Neural progenitor cell (in vitro differentiated cells): ENCODE measurements around the gene EPHB1. TPM values are rescaled to one million over a fixed set of nuclear protein-coding genes. Genes with fewer than 3 reads are reported as not detected.
A peak's percentile ranks its signal among the peaks of the same experiment; 100 is the strongest.
"Not testable (repeated sequence)": the region's sequence is repeated elsewhere in the genome, so short reads cannot be mapped to it uniquely, and the experiment has no call there.

Source experiments
- DNase-seq: peaks from one replicate; pipeline ENCODE4 v3.0.0-alpha.2; 2016; ENCODE audit warnings: low spot score
- H2AFZ ChIP-seq: fragments of 200-600 bp; sonication (generic); replicated peaks from 2 replicates; pipeline ENCODE4 v1.6.1; 2016; ENCODE audit warnings: antibody characterized with exemption
- H3F3A ChIP-seq: fragments of 200-600 bp; sonication (generic); 2 replicates; pipeline ENCODE4 v1.6.1; 2016; ENCODE audit warnings: antibody characterized with exemption, low read depth
- H3K27ac ChIP-seq: fragments of 200-600 bp; sonication (generic); 2 replicates; pipeline ENCODE4 v1.5.1; 2016; ENCODE audit warnings: mild to moderate bottlenecking
- H3K27me3 ChIP-seq: fragments of 200-600 bp; sonication (generic); 2 replicates; pipeline ENCODE4 v1.6.1; 2016; ENCODE audit warnings: mild to moderate bottlenecking, moderate library complexity
- H3K36me3 ChIP-seq: fragments of 200-600 bp; sonication (generic); 2 replicates; pipeline ENCODE4 v1.5.1; 2016
- H3K4me1 ChIP-seq: fragments of 200-600 bp; sonication (generic); 2 replicates; pipeline ENCODE4 v1.6.1; 2016; ENCODE audit warnings: mixed run types
- H3K4me2 ChIP-seq: fragments of 200-600 bp; sonication (generic); 2 replicates; pipeline ENCODE4 v1.6.1; 2016
- H3K4me3 ChIP-seq: fragments of 200-600 bp; sonication (generic); 2 replicates; pipeline ENCODE4 v1.5.1; 2016
- H3K79me2 ChIP-seq: fragments of 200-600 bp; sonication (generic); 2 replicates; pipeline ENCODE4 v1.6.1; 2016; ENCODE audit warnings: low read depth
- H3K9ac ChIP-seq: fragments of 200-600 bp; sonication (generic); 2 replicates; pipeline ENCODE4 v1.6.1; 2016
- H3K9me3 ChIP-seq: fragments of 200-600 bp; sonication (generic); 2 replicates; pipeline ENCODE4 v1.5.1; 2016; ENCODE audit warnings: low read depth
- H4K20me1 ChIP-seq: fragments of 200-600 bp; sonication (generic); 2 replicates; pipeline ENCODE4 v1.6.1; 2016; ENCODE audit warnings: low read depth
- H3K27ac Mint-ChIP-seq: 3 replicates; pipeline ENCODE4 v1.8.0; 2021; ENCODE audit warnings: mixed read lengths
- H3K27me3 Mint-ChIP-seq: 2 replicates; pipeline ENCODE4 v1.8.0; 2022; ENCODE audit warnings: low read depth, mild to moderate bottlenecking, inconsistent platforms, moderate library complexity, mixed read lengths; ENCODE audit not compliant: insufficient read depth
- H3K36me3 Mint-ChIP-seq: 3 replicates; pipeline ENCODE4 v1.8.0; 2021; ENCODE audit warnings: mixed read lengths
- H3K4me1 Mint-ChIP-seq: 3 replicates; pipeline ENCODE4 v1.8.0; 2021; ENCODE audit warnings: mixed read lengths
- H3K4me3 Mint-ChIP-seq: 3 replicates; pipeline ENCODE4 v1.8.0; 2021; ENCODE audit warnings: mild to moderate bottlenecking, moderate library complexity, mixed read lengths
- H3K9me3 Mint-ChIP-seq: 3 replicates; pipeline ENCODE4 v1.8.0; 2020; ENCODE audit warnings: mixed read lengths
- CTCF ChIP-seq: fragments of 200-600 bp; sonication (generic); IDR thresholded peaks from 2 replicates; pipeline ENCODE4 v1.5.1; 2017; ENCODE audit warnings: antibody characterized with exemption, mild to moderate bottlenecking
- EZH2 ChIP-seq: fragments of 200-600 bp; sonication (generic); IDR thresholded peaks from 2 replicates; pipeline ENCODE4 v1.6.1; 2017; ENCODE audit warnings: antibody characterized with exemption, mild to moderate bottlenecking, moderate library complexity
- EZH2phosphoT487 ChIP-seq: fragments of 200-600 bp; sonication (generic); IDR thresholded peaks from 2 replicates; pipeline ENCODE4 v1.6.1; 2017; ENCODE audit warnings: antibody characterized with exemption
- total RNA-seq: library from RNA; depleted of rRNA; stranded (reverse); fragments of >200 nt; gene quantifications from 2 replicates; pipeline ENCODE4 v1.2.3, GENCODE V29; 2015; ENCODE audit warnings: low replicate concordance

EPHB1 gene
- total RNA-seq, 1 donor from 2014 or later, result 9.1 TPM

DNA sequence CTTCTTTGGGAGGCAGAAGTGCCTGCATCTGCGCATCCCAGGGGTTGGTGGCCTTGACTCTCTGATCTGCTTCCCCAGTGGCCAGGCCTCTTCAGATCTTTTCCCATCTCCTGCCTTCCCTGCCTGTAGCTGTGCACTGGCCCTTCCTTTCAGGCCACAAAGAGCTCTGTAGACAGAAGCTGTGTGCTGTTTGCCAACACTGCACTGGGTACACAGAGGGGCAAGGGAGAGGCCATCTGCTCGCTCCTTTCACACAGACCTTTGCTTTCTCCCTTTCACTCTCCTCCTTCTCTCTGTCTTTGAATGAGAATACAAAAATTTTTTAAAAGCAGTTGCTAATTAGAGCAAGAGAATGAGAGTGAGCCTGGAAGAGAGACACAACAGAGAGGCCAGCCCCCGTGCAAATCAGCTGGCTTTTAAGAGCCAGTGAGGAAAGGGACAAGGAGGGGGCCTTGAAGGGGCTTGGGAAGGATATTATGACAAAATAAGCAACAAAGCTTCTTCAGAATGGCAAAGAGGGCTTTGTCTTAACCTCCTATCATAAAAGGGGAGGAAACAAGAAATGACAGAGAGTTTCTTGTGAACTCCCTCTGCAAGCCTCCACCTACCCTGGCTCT, 170.9 kb downstream of the EPHB1 start:
- DNase-seq, result no peak
- TF ChIP-seq EZH2 (no peak), EZH2phosphoT487 (no peak), CTCF (no peak)
- no peaks in the 10 kb centered on the region for H3K36me3 ChIP-seq
- no peak overlapping the region for H3K9ac ChIP-seq
- H3K4me3 Mint-ChIP-seq, result no peak overlapping the region
- no peak overlapping the region for H3K27ac Mint-ChIP-seq
- no peaks in the 10 kb centered on the region for H3F3A ChIP-seq
- no peak overlapping the region for H2AFZ ChIP-seq
- no peaks in the 10 kb centered on the region for H3K79me2 ChIP-seq
- H3K27me3 Mint-ChIP-seq, result peaks cover 2% of the 10 kb centered on the region
- no peaks in the 10 kb centered on the region for H3K9me3 ChIP-seq
- H3K27me3 ChIP-seq, result no peaks in the 10 kb centered on the region
- no peak overlapping the region for H3K4me2 ChIP-seq
- peaks cover 5% of the 10 kb centered on the region for H3K36me3 Mint-ChIP-seq
- H3K4me1 ChIP-seq, result peaks cover 22% of the 10 kb centered on the region
- H3K4me3 ChIP-seq, result no peak overlapping the region
- H3K9me3 Mint-ChIP-seq, result peaks cover 5% of the 10 kb centered on the region
- peaks cover 13% of the 10 kb centered on the region for H3K4me1 Mint-ChIP-seq
- H3K27ac ChIP-seq, result no peak overlapping the region
- H4K20me1 ChIP-seq, result no peaks in the 10 kb centered on the region

DNA sequence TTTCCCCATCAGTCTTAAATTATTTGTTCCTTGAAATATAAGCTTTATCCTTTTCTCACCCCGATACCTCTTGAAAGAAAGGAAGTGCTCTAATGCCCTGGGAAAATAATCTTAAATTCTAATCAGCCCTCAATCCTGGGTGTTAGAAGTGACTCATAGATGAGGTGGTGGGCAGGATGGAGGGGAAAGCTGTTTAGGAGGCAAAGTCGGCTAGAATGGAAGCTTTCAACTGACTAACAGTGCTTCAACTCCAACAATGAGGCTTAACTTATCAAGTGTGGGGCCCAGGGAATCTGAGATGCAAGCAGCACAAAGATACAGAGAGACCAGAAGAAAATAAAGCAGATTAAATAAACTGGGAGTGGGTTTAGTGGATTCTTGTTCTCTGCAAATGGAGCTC, 175.8 kb downstream of the EPHB1 start:
- H3K9ac ChIP-seq, result no peak overlapping the region
- no peak overlapping the region for H2AFZ ChIP-seq
- H3K4me1 Mint-ChIP-seq, result peaks cover 22% of the 10 kb centered on the region
- DNase-seq, result peak; percentile 47
- peak overlapping the region; percentile 85 for H3K27ac Mint-ChIP-seq
- H3K36me3 Mint-ChIP-seq, result peaks cover 3% of the 10 kb centered on the region
- H3K9me3 ChIP-seq, result no peaks in the 10 kb centered on the region
- no peaks in the 10 kb centered on the region for H3K36me3 ChIP-seq
- no peaks in the 10 kb centered on the region for H4K20me1 ChIP-seq
- H3K27me3 ChIP-seq, result no peaks in the 10 kb centered on the region
- H3K4me3 ChIP-seq, result no peak overlapping the region
- TF ChIP-seq EZH2phosphoT487, result no peak
- TF ChIP-seq EZH2, result no peak
- no peak for TF ChIP-seq CTCF
- H3K4me1 ChIP-seq, result peaks cover 25% of the 10 kb centered on the region
- peak overlapping the region; percentile 41 for H3K4me3 Mint-ChIP-seq
- H3F3A ChIP-seq, result peaks cover 3% of the 10 kb centered on the region
- peaks cover 5% of the 10 kb centered on the region for H3K9me3 Mint-ChIP-seq
- no peaks in the 10 kb centered on the region for H3K27me3 Mint-ChIP-seq
- H3K79me2 ChIP-seq, result no peaks in the 10 kb centered on the region
- H3K27ac ChIP-seq, result no peak overlapping the region
- peak overlapping the region; percentile 22 for H3K4me2 ChIP-seq

DNA sequence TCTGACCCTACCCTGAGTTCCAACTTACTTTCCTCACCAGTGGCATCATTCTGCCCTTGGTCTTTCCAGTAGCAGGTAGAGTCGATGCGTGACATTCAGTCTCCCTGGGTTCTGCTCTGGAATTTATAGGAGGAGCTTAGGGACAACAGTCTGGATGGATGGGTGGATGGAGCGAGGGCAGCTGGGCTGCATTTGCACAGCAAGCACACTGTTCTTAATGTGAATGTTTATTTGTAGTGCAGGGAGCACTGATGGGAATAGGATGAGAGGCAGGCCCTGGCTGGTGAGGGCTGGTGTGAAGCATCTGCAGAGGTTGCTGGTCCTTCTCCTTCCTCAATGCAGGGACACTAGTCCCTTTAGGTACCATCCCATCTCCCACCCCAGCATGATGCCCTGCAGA, 176.2 kb downstream of the EPHB1 start:
- H3K27ac ChIP-seq, result no peak overlapping the region
- Mint-ChIP-seq H3K4me1 (peaks cover 19% of the 10 kb centered on the region), H3K27ac (peak overlapping the region; percentile 36), H3K27me3 (no peaks in the 10 kb centered on the region), H3K36me3 (peaks cover 3% of the 10 kb centered on the region), H3K4me3 (no peak overlapping the region), H3K9me3 (peaks cover 5% of the 10 kb centered on the region)
- no peak overlapping the region for H3K4me3 ChIP-seq
- H3K79me2 ChIP-seq, result no peaks in the 10 kb centered on the region
- H3K9me3 ChIP-seq, result no peaks in the 10 kb centered on the region
- H2AFZ ChIP-seq, result no peak overlapping the region
- H3K36me3 ChIP-seq, result no peaks in the 10 kb centered on the region
- peaks cover 3% of the 10 kb centered on the region for H3F3A ChIP-seq
- H3K4me2 ChIP-seq, result peak overlapping the region; percentile 22
- H4K20me1 ChIP-seq, result no peaks in the 10 kb centered on the region
- TF ChIP-seq EZH2 (no peak), CTCF (no peak), EZH2phosphoT487 (no peak)
- no peaks in the 10 kb centered on the region for H3K27me3 ChIP-seq
- H3K4me1 ChIP-seq, result peaks cover 21% of the 10 kb centered on the region
- peak; percentile 19 for DNase-seq
- H3K9ac ChIP-seq, result no peak overlapping the region

DNA sequence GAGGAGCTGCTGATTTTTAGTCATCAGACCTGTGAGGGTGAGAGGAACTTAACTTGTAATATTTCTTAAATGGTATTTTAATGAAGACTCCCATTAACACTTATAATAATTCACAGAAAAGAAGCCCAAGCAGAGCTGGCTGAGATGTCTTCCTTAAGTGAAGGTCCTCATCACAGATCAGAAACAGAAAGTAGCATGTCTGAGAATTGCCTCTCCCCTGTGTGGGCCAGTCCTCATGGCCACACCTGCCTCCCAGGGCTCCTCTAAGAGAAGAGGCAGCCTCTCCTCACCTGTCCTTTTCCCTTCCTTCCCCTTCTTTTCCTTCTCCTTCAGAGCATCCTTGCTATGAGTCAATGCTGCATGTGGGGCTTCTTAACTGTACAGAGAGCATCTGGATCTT, 176.8 kb downstream of the EPHB1 start:
- not testable (repeated sequence) for H3F3A ChIP-seq, H3K9me3 Mint-ChIP-seq

More for the DNA sequence above, 176.8 kb downstream of the EPHB1 start:
- H3K9ac ChIP-seq, H3K79me2 ChIP-seq, H3K27ac Mint-ChIP-seq, DNase-seq, H4K20me1 ChIP-seq, H3K4me3 ChIP-seq, H3K27me3 Mint-ChIP-seq, H3K4me3 Mint-ChIP-seq, H3K36me3 ChIP-seq, H3K27me3 ChIP-seq, H3K9me3 ChIP-seq, H2AFZ ChIP-seq, H3K36me3 Mint-ChIP-seq, H3K27ac ChIP-seq, H3K4me2 ChIP-seq: not testable (repeated sequence)
- H3K4me1 Mint-ChIP-seq, result peaks cover 19% of the 10 kb centered on the region
- H3K4me1 ChIP-seq, result peaks cover 17% of the 10 kb centered on the region
